Thyroid gland (tissue), 4 donors: ENCODE results near the gene ATM.

Experiments used
- CTCF ChIP-seq, 6 experiments: fragments of 200-600 bp in 3 of 6; fragments of 450-650 bp in 3 of 6; sonication (generic) in 3 of 6; IDR thresholded peaks; one replicate each; pipeline ENCODE4 v1.5.1; 2016 to 2019; ENCODE audit warnings: antibody characterized with exemption in 6 of 6, mild to moderate bottlenecking in 2 of 6, inconsistent platforms in 1 of 6, moderate library complexity in 1 of 6
- POLR2A ChIP-seq, 2 donors: fragments of 450-650 bp; IDR thresholded peaks; one replicate each; pipeline ENCODE4 v1.6.1; 2017; ENCODE audit warnings: antibody characterized with exemption in 2 of 2, mild to moderate bottlenecking in 2 of 2, moderate library complexity in 1 of 2

GRCh38 chr11:108242422-108242821, 19.6 kb downstream of the ATM start:
- TF ChIP-seq CTCF (IDR thresholded peaks at IDR 0.05) (no peak), POLR2A (IDR thresholded peaks at IDR 0.05) (no peak)
